GM12878 (cell line): Measurements from ENCODE around the gene FRAS1. TPM values are rescaled to one million over a fixed set of nuclear protein-coding genes. Genes with fewer than 3 reads are reported as not detected.

ENCODE experiments used
- KLF5 ChIP-seq: fragments of 450-650 bp; IDR thresholded peaks from 2 replicates; pipeline ENCODE4 v1.6.1; 2014; ENCODE audit warnings: mild to moderate bottlenecking; ENCODE audit not compliant: partially characterized antibody
- TARDBP ChIP-seq: IDR thresholded peaks from 2 replicates; pipeline ENCODE4 v1.6.1; 2016; ENCODE audit warnings: borderline replicate concordance
- polyA plus RNA-seq, 11 experiments: library from polyadenylated mRNA; depleted of rRNA in 4 of 11; unstranded in 6 of 11; stranded (reverse) in 5 of 11; fragments of >200 nt; fragmentation: Nextera tagmentation in 4 of 11; fragmentation: Illumina TruSeq in 1 of 11; extraction: Ambion mirVana in 4 of 11; extraction: Trizol in 1 of 11; gene quantifications; 1 replicate in 1 of 11; 2 replicates in 10 of 11; pipeline versions ENCODE4 v1.2.1 to v1.2.3, GENCODE V29; 2011 to 2016; ENCODE audit warnings: inconsistent platforms in 2 of 11, missing spikeins in 2 of 11, low read depth in 1 of 11
- total RNA-seq, 4 experiments: library from RNA; depleted of rRNA in 3 of 4; stranded (reverse); fragments of >200 nt in 3 of 4; fragmentation: Illumina TruSeq in 1 of 4; extraction: Trizol in 1 of 4; gene quantifications; 2 replicates each; pipeline versions ENCODE4 v1.2.1 to v1.2.3, GENCODE V29; 2013 to 2021
- TF ChIP-seq, protein P1 (sequence below): fragments of 450-650 bp; IDR thresholded peaks from 2 replicates; pipeline ENCODE4 v1.6.1; 2017; ENCODE audit warnings: mild to moderate bottlenecking, moderate library complexity
- TF ChIP-seq, protein P2 (sequence below), 3 experiments: IDR thresholded peaks in 2 of 3; conservative IDR thresholded peaks in 1 of 3; 2 replicates each; pipeline ENCODE4 v1.5.1; 2011; ENCODE audit warnings: low read depth in 3 of 3, low read length in 3 of 3, mild to moderate bottlenecking in 3 of 3, control low read depth in 2 of 3, moderate library complexity in 2 of 3, inconsistent platforms in 1 of 3, mixed read lengths in 1 of 3; ENCODE audit not compliant: control insufficient read depth in 2 of 3, insufficient read depth in 1 of 3; ENCODE audit errors: extremely low read depth in 1 of 3
- TF ChIP-seq, protein P3 (sequence below): fragments of 450-650 bp; IDR thresholded peaks from 2 replicates; pipeline ENCODE4 v1.6.1; 2016; ENCODE audit warnings: mild to moderate bottlenecking

FRAS1 gene
- total and polyA plus RNA-seq, 10 of the 15 experiments (the other 5 are each of a cell fraction or from before 2014, with no cell fraction given) = 0.08 to 11.7 (median 0.20) TPM

DNA sequence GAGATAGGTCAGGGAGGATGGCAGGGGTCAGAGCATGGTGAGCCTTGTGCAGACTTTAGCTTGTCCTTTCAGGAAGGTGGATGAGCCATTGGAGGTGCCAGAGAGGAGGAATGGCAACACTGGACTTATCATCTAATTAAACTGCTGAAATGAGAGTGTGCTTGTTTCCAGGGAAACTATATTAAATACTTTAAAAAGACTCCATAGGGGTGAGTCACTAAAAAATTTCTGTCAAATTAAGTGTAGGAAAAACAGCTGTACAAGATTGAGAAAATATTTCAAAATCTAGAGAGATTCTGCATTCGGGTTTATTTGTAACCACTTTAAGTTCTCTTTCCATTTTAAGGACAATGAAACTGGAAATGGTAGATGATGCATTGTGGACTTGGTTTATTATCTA lies 11.4 kb downstream of the FRAS1 start (continued):
- TF ChIP-seq, protein P1, sequence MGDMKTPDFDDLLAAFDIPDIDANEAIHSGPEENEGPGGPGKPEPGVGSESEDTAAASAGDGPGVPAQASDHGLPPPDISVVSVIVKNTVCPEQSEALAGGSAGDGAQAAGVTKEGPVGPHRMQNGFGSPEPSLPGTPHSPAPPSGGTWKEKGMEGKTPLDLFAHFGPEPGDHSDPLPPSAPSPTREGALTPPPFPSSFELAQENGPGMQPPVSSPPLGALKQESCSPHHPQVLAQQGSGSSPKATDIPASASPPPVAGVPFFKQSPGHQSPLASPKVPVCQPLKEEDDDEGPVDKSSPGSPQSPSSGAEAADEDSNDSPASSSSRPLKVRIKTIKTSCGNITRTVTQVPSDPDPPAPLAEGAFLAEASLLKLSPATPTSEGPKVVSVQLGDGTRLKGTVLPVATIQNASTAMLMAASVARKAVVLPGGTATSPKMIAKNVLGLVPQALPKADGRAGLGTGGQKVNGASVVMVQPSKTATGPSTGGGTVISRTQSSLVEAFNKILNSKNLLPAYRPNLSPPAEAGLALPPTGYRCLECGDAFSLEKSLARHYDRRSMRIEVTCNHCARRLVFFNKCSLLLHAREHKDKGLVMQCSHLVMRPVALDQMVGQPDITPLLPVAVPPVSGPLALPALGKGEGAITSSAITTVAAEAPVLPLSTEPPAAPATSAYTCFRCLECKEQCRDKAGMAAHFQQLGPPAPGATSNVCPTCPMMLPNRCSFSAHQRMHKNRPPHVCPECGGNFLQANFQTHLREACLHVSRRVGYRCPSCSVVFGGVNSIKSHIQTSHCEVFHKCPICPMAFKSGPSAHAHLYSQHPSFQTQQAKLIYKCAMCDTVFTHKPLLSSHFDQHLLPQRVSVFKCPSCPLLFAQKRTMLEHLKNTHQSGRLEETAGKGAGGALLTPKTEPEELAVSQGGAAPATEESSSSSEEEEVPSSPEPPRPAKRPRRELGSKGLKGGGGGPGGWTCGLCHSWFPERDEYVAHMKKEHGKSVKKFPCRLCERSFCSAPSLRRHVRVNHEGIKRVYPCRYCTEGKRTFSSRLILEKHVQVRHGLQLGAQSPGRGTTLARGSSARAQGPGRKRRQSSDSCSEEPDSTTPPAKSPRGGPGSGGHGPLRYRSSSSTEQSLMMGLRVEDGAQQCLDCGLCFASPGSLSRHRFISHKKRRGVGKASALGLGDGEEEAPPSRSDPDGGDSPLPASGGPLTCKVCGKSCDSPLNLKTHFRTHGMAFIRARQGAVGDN = no peak
- no peak for TF ChIP-seq TARDBP
- TF ChIP-seq, protein P2, sequence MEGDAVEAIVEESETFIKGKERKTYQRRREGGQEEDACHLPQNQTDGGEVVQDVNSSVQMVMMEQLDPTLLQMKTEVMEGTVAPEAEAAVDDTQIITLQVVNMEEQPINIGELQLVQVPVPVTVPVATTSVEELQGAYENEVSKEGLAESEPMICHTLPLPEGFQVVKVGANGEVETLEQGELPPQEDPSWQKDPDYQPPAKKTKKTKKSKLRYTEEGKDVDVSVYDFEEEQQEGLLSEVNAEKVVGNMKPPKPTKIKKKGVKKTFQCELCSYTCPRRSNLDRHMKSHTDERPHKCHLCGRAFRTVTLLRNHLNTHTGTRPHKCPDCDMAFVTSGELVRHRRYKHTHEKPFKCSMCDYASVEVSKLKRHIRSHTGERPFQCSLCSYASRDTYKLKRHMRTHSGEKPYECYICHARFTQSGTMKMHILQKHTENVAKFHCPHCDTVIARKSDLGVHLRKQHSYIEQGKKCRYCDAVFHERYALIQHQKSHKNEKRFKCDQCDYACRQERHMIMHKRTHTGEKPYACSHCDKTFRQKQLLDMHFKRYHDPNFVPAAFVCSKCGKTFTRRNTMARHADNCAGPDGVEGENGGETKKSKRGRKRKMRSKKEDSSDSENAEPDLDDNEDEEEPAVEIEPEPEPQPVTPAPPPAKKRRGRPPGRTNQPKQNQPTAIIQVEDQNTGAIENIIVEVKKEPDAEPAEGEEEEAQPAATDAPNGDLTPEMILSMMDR (IDR thresholded peaks at IDR 0.05 in 2 of 3, conservative IDR thresholded peaks at IDR 0.05 in 1 of 3; ENCODE audit: control insufficient read depth in 2 of 3, extremely low read depth in 1 of 3, insufficient read depth in 1 of 3, low read depth in 3 of 3, low read length in 3 of 3) = no peak
- TF ChIP-seq, protein P3, sequence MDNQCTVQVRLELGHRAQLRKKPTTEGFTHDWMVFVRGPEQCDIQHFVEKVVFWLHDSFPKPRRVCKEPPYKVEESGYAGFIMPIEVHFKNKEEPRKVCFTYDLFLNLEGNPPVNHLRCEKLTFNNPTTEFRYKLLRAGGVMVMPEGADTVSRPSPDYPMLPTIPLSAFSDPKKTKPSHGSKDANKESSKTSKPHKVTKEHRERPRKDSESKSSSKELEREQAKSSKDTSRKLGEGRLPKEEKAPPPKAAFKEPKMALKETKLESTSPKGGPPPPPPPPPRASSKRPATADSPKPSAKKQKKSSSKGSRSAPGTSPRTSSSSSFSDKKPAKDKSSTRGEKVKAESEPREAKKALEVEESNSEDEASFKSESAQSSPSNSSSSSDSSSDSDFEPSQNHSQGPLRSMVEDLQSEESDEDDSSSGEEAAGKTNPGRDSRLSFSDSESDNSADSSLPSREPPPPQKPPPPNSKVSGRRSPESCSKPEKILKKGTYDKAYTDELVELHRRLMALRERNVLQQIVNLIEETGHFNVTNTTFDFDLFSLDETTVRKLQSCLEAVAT = no peak
- no peak for TF ChIP-seq KLF5
